Measurements from ENCODE around the gene ABLIM2. TPM values are rescaled to one million over a fixed set of nuclear protein-coding genes. Genes with fewer than 3 reads are reported as not detected.

Gene ABLIM2
- total and polyA plus RNA-seq, 4 donors: 12.2 to 60.4 (median 43.1) TPM

GRCh38 chr4:8168832-8169598 lies 10.4 kb upstream of the ABLIM2 start:
- Histone ChIP-seq H3K36me3 (ENCODE audit: control insufficient read depth, insufficient read depth, low read length) (no peaks in the 10 kb centered on the region), H3K27me3 (ENCODE audit: control insufficient read depth, insufficient read depth, low read length) (no peaks in the 10 kb centered on the region), H3K9me3 (ENCODE audit: control insufficient read depth, insufficient read depth, low read length) (no peaks in the 10 kb centered on the region), H3K4me3 (ENCODE audit: low read depth, low read length) (no peak overlapping the region), H3K27ac (ENCODE audit: low read depth, low read length) (no peak overlapping the region), H3K4me1 (ENCODE audit: control insufficient read depth, insufficient read depth, low read length) (no peaks in the 10 kb centered on the region)
- 78% methylated on average over 1 of the region's 5 CpGs for WGBS (ENCODE audit: insufficient coverage)
- no peak for DNase-seq (ENCODE audit: low read depth in 4 of 6, low spot score in 6 of 6)

- no peak overlapping the region for H3K27ac ChIP-seq (ENCODE audit: low read depth, low read length)
- H3K27me3 ChIP-seq (ENCODE audit: control insufficient read depth, insufficient read depth, low read length): no peaks in the 10 kb centered on the region
- no peaks in the 10 kb centered on the region for H3K36me3 ChIP-seq (ENCODE audit: control insufficient read depth, insufficient read depth, low read length)
- no peak for DNase-seq (ENCODE audit: low read depth in 4 of 6, low spot score in 6 of 6)
- H3K4me3 ChIP-seq (ENCODE audit: low read depth, low read length): no peak overlapping the region
- 100% methylated on average over 1 of the region's 1 CpG for WGBS (ENCODE audit: insufficient coverage)
- H3K4me1 ChIP-seq (ENCODE audit: control insufficient read depth, insufficient read depth, low read length): no peaks in the 10 kb centered on the region
- H3K9me3 ChIP-seq (ENCODE audit: control insufficient read depth, insufficient read depth, low read length): no peaks in the 10 kb centered on the region
Measured at GRCh38 chr4:8168232-8168631, 9.6 kb upstream of the ABLIM2 start.

- Histone ChIP-seq H3K27ac (ENCODE audit: low read depth, low read length) (no peak overlapping the region), H3K27me3 (ENCODE audit: control insufficient read depth, insufficient read depth, low read length) (no peaks in the 10 kb centered on the region), H3K4me3 (ENCODE audit: low read depth, low read length) (no peak overlapping the region), H3K4me1 (ENCODE audit: control insufficient read depth, insufficient read depth, low read length) (no peaks in the 10 kb centered on the region), H3K36me3 (ENCODE audit: control insufficient read depth, insufficient read depth, low read length) (no peaks in the 10 kb centered on the region), H3K9me3 (ENCODE audit: control insufficient read depth, insufficient read depth, low read length) (no peaks in the 10 kb centered on the region)
- 80% methylated on average over 2 of the region's 2 CpGs for WGBS (ENCODE audit: insufficient coverage)
- no peak for DNase-seq (ENCODE audit: low read depth in 4 of 6, low spot score in 6 of 6)
Measured at GRCh38 chr4:8167815-8168214, 9.2 kb upstream of the ABLIM2 start.

GRCh38 chr4:8167291-8167690 lies 8.7 kb upstream of the ABLIM2 start:
- no peaks in the 10 kb centered on the region for H3K9me3 ChIP-seq (ENCODE audit: control insufficient read depth, insufficient read depth, low read length)
- DNase-seq (ENCODE audit: low read depth in 4 of 6, low spot score in 6 of 6): no peak
- H3K4me3 ChIP-seq (ENCODE audit: low read depth, low read length): no peak overlapping the region
- WGBS (ENCODE audit: insufficient coverage): 100% methylated on average over 1 of the region's 2 CpGs
- H3K27ac ChIP-seq (ENCODE audit: low read depth, low read length): no peak overlapping the region
- H3K36me3 ChIP-seq (ENCODE audit: control insufficient read depth, insufficient read depth, low read length): no peaks in the 10 kb centered on the region
- no peaks in the 10 kb centered on the region for H3K4me1 ChIP-seq (ENCODE audit: control insufficient read depth, insufficient read depth, low read length)
- H3K27me3 ChIP-seq (ENCODE audit: control insufficient read depth, insufficient read depth, low read length): no peaks in the 10 kb centered on the region

- Histone ChIP-seq H3K27me3 (ENCODE audit: control insufficient read depth, insufficient read depth, low read length) (no peaks in the 10 kb centered on the region), H3K27ac (ENCODE audit: low read depth, low read length) (no peak overlapping the region), H3K9me3 (ENCODE audit: control insufficient read depth, insufficient read depth, low read length) (no peaks in the 10 kb centered on the region), H3K4me1 (ENCODE audit: control insufficient read depth, insufficient read depth, low read length) (peaks cover 2% of the 10 kb centered on the region), H3K36me3 (ENCODE audit: control insufficient read depth, insufficient read depth, low read length) (no peaks in the 10 kb centered on the region), H3K4me3 (ENCODE audit: low read depth, low read length) (no peak overlapping the region)
- no peak for DNase-seq (ENCODE audit: low read depth in 4 of 6, low spot score in 6 of 6)
- 67% methylated on average over 6 of the region's 6 CpGs for WGBS (ENCODE audit: insufficient coverage)
Measured at GRCh38 chr4:8165374-8165896, 6.8 kb upstream of the ABLIM2 start.

GRCh38 chr4:8164687-8165086 lies 6.1 kb upstream of the ABLIM2 start:
- no peak for DNase-seq (ENCODE audit: low read depth in 4 of 6, low spot score in 6 of 6)
- Histone ChIP-seq H3K9me3 (ENCODE audit: control insufficient read depth, insufficient read depth, low read length) (no peaks in the 10 kb centered on the region), H3K4me1 (ENCODE audit: control insufficient read depth, insufficient read depth, low read length) (peaks cover 9% of the 10 kb centered on the region), H3K4me3 (ENCODE audit: low read depth, low read length) (no peak overlapping the region), H3K36me3 (ENCODE audit: control insufficient read depth, insufficient read depth, low read length) (no peaks in the 10 kb centered on the region), H3K27ac (ENCODE audit: low read depth, low read length) (no peak overlapping the region), H3K27me3 (ENCODE audit: control insufficient read depth, insufficient read depth, low read length) (no peaks in the 10 kb centered on the region)
- WGBS (ENCODE audit: insufficient coverage): 93% methylated on average over 8 of the region's 10 CpGs

GRCh38 chr4:8164194-8164565 lies 5.6 kb upstream of the ABLIM2 start:
- H3K27ac ChIP-seq (ENCODE audit: low read depth, low read length): no peak overlapping the region
- H3K27me3 ChIP-seq (ENCODE audit: control insufficient read depth, insufficient read depth, low read length): no peaks in the 10 kb centered on the region
- no peaks in the 10 kb centered on the region for H3K9me3 ChIP-seq (ENCODE audit: control insufficient read depth, insufficient read depth, low read length)
- DNase-seq (ENCODE audit: low read depth in 4 of 6, low spot score in 6 of 6): no peak
- WGBS (ENCODE audit: insufficient coverage): 88% methylated on average over 6 of the region's 9 CpGs
- peaks cover 14% of the 10 kb centered on the region for H3K4me1 ChIP-seq (ENCODE audit: control insufficient read depth, insufficient read depth, low read length)
- no peak overlapping the region for H3K4me3 ChIP-seq (ENCODE audit: low read depth, low read length)
- no peaks in the 10 kb centered on the region for H3K36me3 ChIP-seq (ENCODE audit: control insufficient read depth, insufficient read depth, low read length)

GRCh38 chr4:8163436-8164193 lies 5.0 kb upstream of the ABLIM2 start:
- no peak overlapping the region for H3K27ac ChIP-seq (ENCODE audit: low read depth, low read length)
- H3K27me3 ChIP-seq (ENCODE audit: control insufficient read depth, insufficient read depth, low read length): no peaks in the 10 kb centered on the region
- DNase-seq (ENCODE audit: low read depth in 4 of 6, low spot score in 6 of 6): no peak
- no peak overlapping the region for H3K4me3 ChIP-seq (ENCODE audit: low read depth, low read length)
- peaks cover 17% of the 10 kb centered on the region for H3K4me1 ChIP-seq (ENCODE audit: control insufficient read depth, insufficient read depth, low read length)
- H3K36me3 ChIP-seq (ENCODE audit: control insufficient read depth, insufficient read depth, low read length): no peaks in the 10 kb centered on the region
- H3K9me3 ChIP-seq (ENCODE audit: control insufficient read depth, insufficient read depth, low read length): no peaks in the 10 kb centered on the region
- WGBS (ENCODE audit: insufficient coverage): 76% methylated on average over 15 of the region's 19 CpGs

- Histone ChIP-seq H3K4me3 (ENCODE audit: low read depth, low read length) (no peak overlapping the region), H3K36me3 (ENCODE audit: control insufficient read depth, insufficient read depth, low read length) (no peaks in the 10 kb centered on the region), H3K4me1 (ENCODE audit: control insufficient read depth, insufficient read depth, low read length) (peaks cover 19% of the 10 kb centered on the region), H3K9me3 (ENCODE audit: control insufficient read depth, insufficient read depth, low read length) (no peaks in the 10 kb centered on the region), H3K27ac (ENCODE audit: low read depth, low read length) (no peak overlapping the region), H3K27me3 (ENCODE audit: control insufficient read depth, insufficient read depth, low read length) (no peaks in the 10 kb centered on the region)
- 89% methylated on average over 7 of the region's 7 CpGs for WGBS (ENCODE audit: insufficient coverage)
- DNase-seq (ENCODE audit: low read depth in 4 of 6, low spot score in 6 of 6): no peak
Measured at GRCh38 chr4:8163026-8163425, 4.4 kb upstream of the ABLIM2 start.

GRCh38 chr4:8162625-8163024 lies 4.0 kb upstream of the ABLIM2 start:
- no peak overlapping the region for H3K27ac ChIP-seq (ENCODE audit: low read depth, low read length)
- H3K4me1 ChIP-seq (ENCODE audit: control insufficient read depth, insufficient read depth, low read length): peaks cover 23% of the 10 kb centered on the region
- no peaks in the 10 kb centered on the region for H3K36me3 ChIP-seq (ENCODE audit: control insufficient read depth, insufficient read depth, low read length)
- no peak for DNase-seq (ENCODE audit: low read depth in 4 of 6, low spot score in 6 of 6)
- WGBS (ENCODE audit: insufficient coverage): 73% methylated on average over 3 of the region's 8 CpGs
- H3K4me3 ChIP-seq (ENCODE audit: low read depth, low read length): no peak overlapping the region
- no peaks in the 10 kb centered on the region for H3K9me3 ChIP-seq (ENCODE audit: control insufficient read depth, insufficient read depth, low read length)
- H3K27me3 ChIP-seq (ENCODE audit: control insufficient read depth, insufficient read depth, low read length): peaks cover 3% of the 10 kb centered on the region

Data from spinal cord (tissue), 10 donors.